Measurements from ENCODE around the gene CHAF1A.

DNA sequence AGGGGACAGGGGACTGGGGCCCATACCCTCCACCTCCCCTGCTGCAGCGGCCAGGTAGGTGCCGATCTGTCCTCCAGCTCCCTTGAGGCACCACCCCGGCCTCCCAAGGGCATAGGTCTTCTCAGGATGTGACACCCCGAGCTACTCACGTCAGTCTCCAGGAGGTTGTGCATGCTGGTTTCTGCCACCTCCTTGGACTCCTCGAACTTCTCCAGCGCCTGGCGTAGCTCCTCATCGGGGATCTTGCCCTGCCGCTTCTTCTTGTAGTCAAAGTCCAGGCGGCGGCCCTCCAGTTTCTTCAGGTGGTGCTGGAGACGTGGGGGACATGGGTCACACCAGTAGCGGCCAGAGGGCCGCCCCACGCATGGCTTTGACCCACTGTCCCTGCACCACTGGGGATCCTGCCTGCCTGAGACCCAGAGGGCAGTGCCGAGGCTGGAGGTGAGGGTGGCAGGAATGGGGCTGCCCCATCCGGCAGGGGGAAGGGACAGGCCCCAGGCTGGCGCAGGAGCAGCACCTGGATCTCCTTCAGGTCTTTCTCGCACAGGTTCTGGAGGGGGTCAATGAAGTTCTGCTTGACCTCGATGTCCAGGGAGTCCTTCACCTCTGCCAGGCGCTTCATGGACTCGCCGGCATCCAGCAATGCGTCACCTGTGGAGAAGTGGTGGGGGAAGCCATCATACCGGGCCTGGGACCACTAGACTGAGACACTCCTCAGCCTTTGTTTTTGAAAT, 38.7 kb upstream of the CHAF1A start:
- TF ChIP-seq, protein P1, sequence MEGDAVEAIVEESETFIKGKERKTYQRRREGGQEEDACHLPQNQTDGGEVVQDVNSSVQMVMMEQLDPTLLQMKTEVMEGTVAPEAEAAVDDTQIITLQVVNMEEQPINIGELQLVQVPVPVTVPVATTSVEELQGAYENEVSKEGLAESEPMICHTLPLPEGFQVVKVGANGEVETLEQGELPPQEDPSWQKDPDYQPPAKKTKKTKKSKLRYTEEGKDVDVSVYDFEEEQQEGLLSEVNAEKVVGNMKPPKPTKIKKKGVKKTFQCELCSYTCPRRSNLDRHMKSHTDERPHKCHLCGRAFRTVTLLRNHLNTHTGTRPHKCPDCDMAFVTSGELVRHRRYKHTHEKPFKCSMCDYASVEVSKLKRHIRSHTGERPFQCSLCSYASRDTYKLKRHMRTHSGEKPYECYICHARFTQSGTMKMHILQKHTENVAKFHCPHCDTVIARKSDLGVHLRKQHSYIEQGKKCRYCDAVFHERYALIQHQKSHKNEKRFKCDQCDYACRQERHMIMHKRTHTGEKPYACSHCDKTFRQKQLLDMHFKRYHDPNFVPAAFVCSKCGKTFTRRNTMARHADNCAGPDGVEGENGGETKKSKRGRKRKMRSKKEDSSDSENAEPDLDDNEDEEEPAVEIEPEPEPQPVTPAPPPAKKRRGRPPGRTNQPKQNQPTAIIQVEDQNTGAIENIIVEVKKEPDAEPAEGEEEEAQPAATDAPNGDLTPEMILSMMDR (IDR thresholded peaks at IDR 0.05; ENCODE audit: poor library complexity, severe bottlenecking): no peak
- no peak for TF ChIP-seq EP300 (conservative IDR thresholded peaks at IDR 0.05; ENCODE audit: poor library complexity, severe bottlenecking)
- TF ChIP-seq EZH2 (IDR thresholded peaks at IDR 0.05; ENCODE audit: borderline replicate concordance, insufficient read depth, low read length, poor library complexity, severe bottlenecking): no peak
- no peak for TF ChIP-seq TAF1 (IDR thresholded peaks at IDR 0.05; ENCODE audit: low read depth)
